IPS-NIHi7 (cell line): ENCODE results near the gene PIH1D2.
"Not testable (repeated sequence)": the region's sequence is repeated elsewhere in the genome, so short reads cannot be mapped to it uniquely, and the experiment has no call there.

Source experiments
- DNase-seq: peaks from one replicate; pipeline ENCODE4 v3.0.0; 2012; ENCODE audit warnings: mixed read lengths; ENCODE audit errors: extremely low spot score

Gene PIH1D2

GRCh38 chr11:112051768-112052167, 22.0 kb downstream of the PIH1D2 start:
- DNase-seq, result no peak

- DNase-seq, result no peak
These were observed 23.1 kb downstream of the PIH1D2 start for GRCh38 chr11:112050721-112051120.

GRCh38 chr11:112049777-112050176, 24.0 kb downstream of the PIH1D2 start:
- no peak for DNase-seq

GRCh38 chr11:112048256-112048655, 25.6 kb downstream of the PIH1D2 start:
- DNase-seq, result not testable (repeated sequence)

- not testable (repeated sequence) for DNase-seq
These were observed 27.2 kb downstream of the PIH1D2 start for GRCh38 chr11:112046647-112047046.

- DNase-seq, result no peak
These were observed 28.9 kb downstream of the PIH1D2 start for GRCh38 chr11:112044961-112045360.

GRCh38 chr11:112042961-112043304, 30.9 kb downstream of the PIH1D2 start:
- DNase-seq, result no peak

GRCh38 chr11:112042161-112042960, 31.5 kb downstream of the PIH1D2 start:
- no peak for DNase-seq

GRCh38 chr11:112037527-112037926, 36.3 kb downstream of the PIH1D2 start:
- no peak for DNase-seq

- no peak for DNase-seq
These were observed 39.9 kb downstream of the PIH1D2 start for GRCh38 chr11:112033902-112034301.

GRCh38 chr11:112029460-112029859, 44.4 kb downstream of the PIH1D2 start:
- no peak for DNase-seq

- DNase-seq, result not testable (repeated sequence)
These were observed 46.9 kb downstream of the PIH1D2 start for GRCh38 chr11:112026784-112027410.

- peak; percentile 34 for DNase-seq
These were observed 48.1 kb downstream of the PIH1D2 start for GRCh38 chr11:112025707-112026106.

GRCh38 chr11:112024773-112025678, 48.8 kb downstream of the PIH1D2 start, which contains the start of gene DLAT:
Gene DLAT (plus strand): TSS chr11:112025408. CDS start chr11:112025473, 65 bp downstream.
- peak; percentile 97 for DNase-seq

- DNase-seq, result no peak
These were observed 49.5 kb downstream of the PIH1D2 start for GRCh38 chr11:112024178-112024772.

GRCh38 chr11:112023104-112023503, 50.7 kb downstream of the PIH1D2 start:
- DNase-seq, result no peak

GRCh38 chr11:112019066-112019465, 54.8 kb downstream of the PIH1D2 start:
- DNase-seq, result no peak
